CD4-positive, alpha-beta T cell treated with Interleukin-10 for 1 hour (primary cell): ENCODE data around the gene ARHGAP6.
"Not testable (repeated sequence)": the region's sequence is repeated elsewhere in the genome, so short reads cannot be mapped to it uniquely, and the experiment has no call there.

ENCODE experiments used
- DNase-seq: peaks from one replicate; pipeline ENCODE4 v3.0.0-alpha.2; 2020

ARHGAP6 gene

DNA sequence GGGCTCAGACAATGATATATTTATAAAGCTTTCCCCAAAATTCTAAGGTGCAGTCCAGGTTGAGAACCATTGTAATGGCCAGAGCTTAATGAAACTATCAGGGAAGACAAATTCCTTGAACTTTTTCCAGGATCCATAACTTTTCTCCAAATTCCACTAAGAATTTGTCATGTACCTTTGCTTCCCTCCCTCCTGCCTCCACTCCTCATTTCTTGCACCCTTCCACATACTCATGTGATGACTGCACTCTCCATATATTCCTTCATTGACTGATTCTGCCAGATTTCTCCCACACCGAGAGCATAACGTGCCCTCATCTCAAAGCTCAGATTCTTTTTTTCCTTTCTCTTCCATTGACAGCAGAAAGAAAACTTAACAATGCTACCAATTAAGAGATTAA, 393.4 kb downstream of the ARHGAP6 start:
- DNase-seq: no peak

DNA sequence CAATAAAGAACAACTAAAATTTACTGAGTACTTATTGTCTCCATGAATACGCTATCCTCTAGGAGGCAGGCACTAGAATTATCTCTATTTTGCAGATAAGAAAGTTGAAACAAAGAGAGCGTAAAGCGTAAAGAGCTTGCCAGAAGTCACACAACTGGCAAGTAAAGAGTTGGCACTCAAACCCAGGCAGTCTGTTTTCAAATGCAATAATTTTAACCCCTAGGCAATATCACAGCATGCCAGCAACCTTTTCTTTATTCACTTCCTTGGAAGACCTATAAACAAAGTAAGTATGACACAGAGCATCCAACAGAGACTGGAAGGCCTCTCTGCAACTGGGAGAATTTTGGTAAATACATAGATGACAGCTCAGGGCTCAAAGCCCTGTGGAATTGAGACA, 395.7 kb downstream of the ARHGAP6 start:
- DNase-seq: no peak

DNA sequence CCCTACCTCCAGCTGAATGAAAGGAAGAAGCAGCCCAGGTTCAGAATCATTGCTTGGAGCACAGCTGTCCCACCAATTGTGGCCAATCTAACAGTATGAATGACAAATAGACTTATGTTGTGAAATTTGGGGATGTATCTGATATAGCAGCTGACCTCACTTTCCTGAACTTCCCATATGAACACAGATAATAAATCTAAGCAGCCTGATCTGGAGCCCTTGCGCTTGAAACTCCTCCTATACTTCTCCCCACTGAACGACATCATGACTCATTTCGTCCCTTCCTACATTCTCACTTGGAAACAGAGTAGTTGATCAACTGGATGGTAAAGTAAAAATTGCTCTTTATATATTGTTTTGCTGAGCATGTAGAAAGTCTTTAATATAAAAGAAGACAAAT, 396.7 kb downstream of the ARHGAP6 start:
- DNase-seq: no peak

DNA sequence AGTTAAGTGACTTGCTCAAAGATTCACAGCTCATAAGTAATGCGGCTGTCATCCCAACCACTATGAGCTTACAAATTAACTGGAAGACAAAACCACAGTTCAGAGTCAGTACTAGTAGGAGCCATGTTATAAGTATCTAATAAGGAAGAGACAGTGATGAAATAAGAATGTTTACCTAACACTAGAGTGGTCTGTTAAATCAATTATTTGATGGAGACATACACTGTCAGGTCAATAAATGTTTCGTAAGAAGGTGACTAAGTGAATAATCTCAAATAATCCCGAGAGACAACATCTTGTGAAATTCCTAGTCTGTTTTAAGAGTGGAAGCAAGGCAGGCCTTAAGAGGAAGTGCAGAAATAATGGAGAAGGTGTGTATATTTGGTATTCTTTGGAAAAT, 398.3 kb downstream of the ARHGAP6 start:
- no peak for DNase-seq

DNA sequence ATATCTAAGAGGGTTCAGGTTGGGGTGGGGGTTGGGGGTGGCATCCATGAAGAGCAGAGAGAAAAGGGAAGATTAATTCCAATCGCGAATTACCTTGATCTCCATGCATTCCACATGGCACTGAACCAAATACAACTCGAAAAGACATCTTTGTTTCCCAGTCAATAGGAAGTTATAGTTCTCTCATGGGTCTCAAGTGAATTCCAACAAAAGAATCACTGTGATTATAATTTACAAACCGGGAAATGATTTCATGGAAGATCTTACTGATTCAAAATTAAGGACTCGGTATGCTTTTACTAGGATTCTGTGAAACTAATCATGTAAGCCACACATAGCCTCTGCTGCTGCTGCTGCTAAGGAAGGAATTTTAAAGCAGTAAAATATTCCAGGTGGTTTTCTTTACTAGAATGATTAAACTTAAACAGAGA, 399.1 kb downstream of the ARHGAP6 start:
- no peak for DNase-seq

DNA sequence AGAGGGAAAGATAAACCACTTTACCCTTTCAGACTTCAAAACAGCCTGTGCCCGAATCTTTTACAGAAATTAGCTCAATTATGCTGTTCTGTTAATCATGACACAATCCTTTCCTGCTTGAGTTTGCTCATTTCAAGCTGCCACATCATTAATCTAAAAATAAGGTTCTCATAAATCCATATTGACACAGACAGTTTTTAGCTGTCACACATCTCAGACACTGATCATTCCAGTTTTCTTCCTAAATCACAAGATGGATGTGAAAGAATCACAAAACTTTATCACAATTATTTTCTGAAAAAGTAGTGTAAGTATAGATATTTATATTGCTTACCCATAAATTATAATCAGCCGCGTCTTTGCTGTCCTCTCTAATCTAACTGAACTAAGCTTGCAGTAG, 400.4 kb downstream of the ARHGAP6 start:
- no peak for DNase-seq

DNA sequence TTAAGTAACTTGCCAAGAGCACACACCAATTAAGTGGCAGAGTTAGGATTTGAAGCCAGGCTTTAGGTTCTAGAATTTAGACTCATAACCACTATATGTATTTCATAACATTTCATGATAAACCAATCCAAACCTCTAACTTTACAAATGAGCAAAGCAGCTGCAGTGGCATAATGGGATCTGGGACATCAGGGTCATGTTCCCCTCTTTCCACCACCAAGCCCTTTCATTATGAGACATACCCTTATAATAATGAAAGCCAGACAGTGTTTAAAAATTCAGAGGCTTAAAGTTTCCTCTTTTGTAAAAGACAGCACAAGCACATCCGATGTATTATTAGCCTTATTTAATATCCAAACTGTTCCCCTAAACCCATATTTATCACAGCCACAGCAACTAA, 400.8 kb downstream of the ARHGAP6 start:
- no peak for DNase-seq

DNA sequence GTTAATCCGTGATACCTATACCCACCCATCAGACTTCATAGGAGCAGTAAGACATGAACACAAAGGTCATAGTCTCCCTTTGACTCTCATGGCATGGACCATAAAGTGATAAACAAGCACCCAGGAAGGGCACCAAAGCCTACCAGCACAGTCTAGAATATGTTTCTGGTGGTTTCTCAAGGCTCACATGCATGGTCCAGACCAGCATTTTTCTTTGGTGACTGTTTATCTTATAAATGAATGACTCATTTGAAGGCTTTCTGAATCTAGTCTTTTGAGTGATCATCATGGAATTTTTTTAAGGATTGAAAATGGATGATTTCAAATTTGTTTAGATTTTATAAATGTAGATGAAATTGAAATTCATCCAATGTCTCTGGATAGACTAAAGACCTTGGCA, 404.5 kb downstream of the ARHGAP6 start:
- no peak for DNase-seq

DNA sequence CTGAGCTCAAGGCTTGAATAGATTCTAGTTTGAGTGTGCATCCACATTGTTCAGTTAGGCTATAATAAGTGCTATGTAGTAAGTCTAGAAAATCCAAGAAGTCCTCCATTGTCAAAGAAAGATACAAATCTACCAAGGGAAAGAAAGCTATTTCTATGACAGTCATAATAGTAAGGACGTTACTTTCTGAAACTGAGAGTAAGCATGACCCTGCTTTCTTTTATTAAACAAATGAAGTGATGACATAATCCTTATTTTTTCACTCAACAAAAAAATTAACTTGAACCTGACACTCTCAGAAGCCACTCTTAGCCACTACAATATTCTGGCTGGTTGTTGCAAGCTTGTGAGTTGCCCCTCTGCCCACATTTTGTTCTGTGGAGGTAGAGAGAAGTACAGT, 406.3 kb downstream of the ARHGAP6 start:
- DNase-seq: no peak

DNA sequence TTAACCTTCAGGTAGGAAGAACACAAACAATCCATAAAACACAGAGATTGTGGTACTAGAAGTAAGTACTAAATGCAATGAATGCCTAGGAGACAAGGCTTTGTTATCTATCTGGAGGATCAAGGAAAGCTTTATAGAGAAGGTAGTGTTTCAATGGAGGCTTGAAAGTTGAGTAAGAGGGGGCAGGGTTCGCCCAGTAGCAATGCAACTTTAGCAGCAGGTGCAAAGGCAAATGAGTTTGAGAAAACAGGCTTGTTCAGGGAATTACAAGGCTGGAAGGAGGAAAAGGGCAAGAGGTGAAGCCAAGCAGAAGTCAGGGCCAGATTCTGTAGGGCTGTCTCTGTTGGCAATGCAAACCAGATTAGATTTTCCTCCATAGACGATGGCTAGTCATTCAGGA, 408.0 kb downstream of the ARHGAP6 start:
- no peak for DNase-seq

DNA sequence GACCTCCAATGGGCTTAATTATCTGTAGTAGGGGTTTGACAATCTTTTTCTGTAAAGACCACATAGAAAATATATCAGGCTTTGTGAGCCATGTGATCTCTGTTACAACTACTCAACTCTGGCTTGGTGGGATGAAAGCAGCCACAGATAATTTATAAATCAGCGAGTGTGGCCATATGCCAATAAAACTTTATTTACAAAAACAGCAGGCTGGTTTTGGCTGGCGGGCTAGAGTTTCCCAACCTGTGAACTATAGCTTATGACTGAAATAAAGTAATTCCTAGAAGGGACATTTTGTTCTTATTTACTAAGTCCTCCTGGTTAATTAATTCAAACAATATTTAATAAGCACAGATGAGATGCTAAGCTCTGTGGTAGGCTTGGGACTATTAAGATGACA, 408.4 kb downstream of the ARHGAP6 start:
- DNase-seq: no peak

DNA sequence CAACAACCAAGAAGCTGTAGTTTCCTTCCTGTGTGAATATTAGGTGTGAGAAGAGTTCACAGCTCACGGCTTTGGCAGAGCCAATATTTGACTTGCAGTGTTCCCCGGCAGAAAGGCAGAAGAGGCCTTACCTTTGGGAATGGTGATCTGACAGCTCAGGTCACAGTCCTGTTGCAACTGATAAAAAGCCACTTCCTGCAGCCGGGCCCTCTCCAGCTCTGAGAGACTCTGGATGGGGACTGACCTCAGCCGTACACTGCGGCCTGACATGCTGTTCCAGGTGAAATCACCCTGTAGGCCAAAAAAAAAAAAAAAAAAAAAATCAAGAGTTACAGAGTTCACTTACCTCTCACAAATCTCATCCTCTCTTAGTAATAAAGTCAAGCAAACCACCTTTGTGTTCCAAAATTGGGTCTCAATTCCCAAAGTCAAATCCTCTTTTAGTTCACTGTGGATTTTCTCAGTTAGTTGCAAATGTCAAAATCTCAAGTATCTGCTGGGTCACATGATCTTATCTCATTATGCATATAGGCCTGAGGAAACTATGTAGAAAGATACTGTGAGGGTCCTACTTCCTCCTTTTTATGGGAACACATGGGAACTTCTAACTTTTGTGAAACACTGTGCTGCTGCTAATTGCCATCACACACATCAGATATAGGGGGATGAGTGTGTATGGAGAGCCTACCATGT, 411.2 kb downstream of the ARHGAP6 start:
- DNase-seq: no peak

DNA sequence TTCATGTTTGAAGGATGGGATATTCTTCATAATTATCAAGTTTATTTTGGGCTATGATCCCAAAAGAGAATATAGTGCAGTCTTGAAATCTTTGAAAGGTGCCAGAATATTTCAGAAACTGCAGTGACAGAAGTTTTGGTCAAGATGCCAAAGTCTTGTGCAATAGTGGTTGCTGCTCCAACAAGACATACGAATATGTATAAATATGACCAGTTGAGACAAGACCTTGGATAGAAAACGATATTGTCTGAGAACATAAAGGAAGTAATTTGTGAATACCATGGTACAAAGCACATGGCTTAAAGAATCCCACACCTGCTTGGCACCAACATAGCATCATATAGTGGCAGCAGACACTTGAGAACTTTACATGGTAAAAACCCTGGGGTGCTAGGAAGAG, 421.1 kb downstream of the ARHGAP6 start:
- no peak for DNase-seq

DNA sequence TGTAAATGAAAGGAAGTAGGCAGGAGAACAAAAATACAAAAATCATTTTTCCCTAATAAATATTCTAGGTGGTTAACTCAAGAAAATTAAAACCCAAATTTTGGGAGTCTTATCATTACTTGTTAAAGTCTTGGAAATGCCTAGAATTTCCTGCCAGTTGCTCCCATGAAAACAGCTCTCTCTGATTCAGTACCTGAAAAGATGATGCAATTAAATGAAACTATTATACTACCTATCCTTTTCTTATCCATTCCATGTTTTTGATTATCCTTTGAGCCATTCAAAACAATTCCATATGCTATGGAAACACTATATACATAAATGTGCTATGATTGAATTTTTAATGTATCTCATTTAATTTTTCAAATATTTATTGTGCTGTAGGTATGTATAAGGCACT, 423.0 kb downstream of the ARHGAP6 start:
- no peak for DNase-seq

DNA sequence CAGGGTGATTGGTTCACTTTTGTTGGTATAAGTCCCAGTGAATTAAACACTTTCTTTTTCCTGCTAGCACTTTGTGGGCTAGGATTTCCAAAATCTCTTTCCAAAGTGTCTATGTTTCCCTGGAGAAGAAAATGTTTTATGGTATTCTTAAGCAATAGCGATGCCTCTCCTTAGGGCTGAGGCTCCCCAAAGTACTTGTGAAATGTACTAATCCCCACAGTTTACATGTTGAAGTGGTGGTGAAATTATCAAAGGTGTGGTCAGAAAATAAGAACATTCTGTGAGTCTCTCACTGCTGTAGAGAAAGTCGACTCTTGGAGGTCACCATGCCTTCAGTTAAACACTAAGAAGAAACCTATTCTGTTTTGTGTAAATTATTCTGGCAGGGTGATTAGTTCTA, 424.0 kb downstream of the ARHGAP6 start:
- DNase-seq: no peak

DNA sequence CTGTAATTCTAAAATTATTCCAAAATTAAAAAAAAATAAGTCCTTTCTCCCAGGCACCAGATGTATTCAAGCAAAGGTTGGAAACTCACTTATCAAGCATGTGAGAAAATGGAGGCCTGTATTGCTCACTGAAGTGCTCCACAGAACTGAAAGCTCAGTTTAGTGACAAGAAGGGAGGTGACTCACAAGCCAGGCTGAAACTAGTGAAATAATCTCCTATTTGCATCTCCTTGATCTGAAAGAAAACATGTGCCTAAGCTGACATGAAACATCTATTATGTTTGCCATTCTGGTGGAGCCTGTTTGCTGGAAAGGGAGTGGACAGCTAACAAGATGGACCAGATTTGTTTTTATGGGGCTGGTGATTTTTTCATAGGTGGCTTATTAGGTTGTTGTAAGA, 426.5 kb downstream of the ARHGAP6 start:
- no peak for DNase-seq

DNA sequence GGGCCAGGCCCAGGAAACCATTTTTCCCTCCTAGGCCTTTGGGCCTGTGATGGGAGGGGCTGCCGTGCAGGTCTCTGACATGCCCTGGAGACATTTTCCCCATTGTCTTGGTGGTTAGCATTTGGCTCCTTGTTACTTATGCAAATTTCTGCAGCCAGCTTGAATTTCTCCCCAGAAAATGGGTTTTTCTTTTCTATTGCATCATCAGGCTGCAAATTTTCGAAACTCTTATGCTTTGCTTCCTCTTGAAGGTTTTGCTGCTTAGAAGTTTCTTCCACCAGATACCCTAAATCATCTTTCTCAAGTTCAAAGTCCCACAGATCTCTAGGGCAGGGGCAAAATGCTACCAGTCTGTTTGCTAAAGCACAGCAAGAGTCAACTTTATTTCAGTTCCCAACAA, 430.3 kb downstream of the ARHGAP6 start:
- DNase-seq: not testable (repeated sequence)

DNA sequence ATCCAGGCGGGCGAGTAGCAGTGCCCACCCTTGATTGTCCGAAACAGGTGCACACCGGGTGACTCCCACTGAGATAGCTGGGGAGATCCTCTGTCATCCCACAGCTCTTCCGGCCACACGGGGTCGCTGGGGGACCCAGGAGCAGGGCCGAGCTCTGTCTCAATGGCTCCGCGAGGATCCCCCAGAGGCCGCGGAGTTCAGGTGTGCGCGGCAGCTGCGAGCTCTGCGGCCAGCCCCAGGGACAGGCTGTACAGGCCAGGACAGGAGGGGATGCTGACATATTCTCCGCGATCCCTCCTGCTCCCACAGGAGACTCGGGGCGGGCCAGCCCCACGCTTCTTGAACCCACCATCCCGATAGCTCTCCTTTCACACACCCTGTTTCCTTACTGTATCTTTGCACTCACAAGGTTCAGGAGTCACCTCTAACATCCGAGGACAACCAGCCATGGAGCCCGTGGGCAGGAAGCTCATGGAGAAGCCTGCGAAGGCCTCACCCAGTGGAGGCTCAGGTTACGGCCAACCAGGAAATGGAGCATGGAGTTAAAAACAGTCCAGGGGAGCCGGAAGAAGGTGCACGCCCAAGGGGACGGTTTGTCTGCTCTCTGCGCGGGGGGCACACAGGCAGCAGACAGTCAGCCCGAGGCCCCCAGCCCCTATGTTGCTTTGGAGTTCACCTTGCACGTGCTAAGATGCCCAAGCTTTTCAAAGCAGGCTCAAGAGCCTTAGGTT, 450.4 kb downstream of the ARHGAP6 start:
- DNase-seq: no peak

DNA sequence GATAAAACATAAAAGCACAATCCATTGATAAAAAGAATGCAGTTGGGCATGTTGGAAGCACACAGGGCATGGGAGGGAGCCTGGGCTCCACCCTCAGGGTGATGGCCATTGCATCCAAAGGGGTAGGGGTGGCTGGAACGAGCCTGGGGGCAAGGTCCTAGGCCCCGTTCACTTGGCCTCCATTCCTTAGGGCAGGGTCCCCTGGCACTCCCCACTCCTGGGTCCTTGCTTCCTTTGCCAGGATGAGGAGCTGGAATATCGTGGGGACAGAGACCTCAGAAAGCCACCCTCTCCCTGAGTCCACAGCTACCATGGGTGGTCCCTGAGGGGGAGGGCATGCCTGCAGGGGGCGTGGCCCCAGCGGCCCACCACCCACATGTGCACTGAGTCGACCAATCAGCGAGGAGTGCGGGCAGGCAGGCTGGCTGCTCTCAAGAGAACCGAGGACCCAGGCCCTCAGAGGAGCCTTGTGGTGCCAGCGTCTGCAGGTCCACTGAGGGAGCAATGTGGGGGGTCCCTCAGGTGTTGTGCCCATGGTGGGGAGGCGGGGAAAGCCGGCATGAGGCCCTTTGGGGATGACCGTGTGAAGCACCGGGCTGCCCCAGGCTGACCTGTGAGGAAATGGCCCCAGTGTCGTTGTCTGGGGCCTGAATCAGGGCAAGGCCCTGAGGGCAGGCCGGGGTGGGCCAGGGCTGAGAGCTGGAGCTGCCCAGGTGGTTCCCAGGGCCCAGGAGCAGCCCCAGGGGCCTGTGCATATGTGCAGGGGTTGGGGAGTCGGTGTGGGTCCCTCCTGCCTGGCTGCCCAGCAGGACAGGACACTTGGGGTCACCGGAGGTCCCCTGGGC, 451.2 kb downstream of the ARHGAP6 start:
- no peak for DNase-seq

DNA sequence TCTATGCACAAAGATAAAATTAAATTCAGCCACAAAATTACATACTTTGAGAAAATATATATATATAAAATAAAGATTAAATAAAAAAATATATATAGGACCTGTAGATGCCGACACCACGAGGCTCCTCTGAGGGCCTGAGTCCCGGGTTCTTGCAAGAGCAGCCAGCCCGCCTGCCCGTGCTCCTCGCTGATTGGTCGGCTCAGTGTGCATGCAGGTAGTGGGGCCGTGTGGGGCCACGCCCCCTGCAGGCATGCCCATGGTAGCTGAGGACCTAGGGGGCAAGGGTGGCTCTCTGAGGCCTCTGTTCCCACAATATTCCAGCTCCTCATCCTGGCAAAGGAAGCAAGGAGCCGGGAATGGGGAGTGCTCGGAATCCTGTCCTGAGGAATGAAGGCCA, 453.0 kb downstream of the ARHGAP6 start:
- DNase-seq: no peak

DNA sequence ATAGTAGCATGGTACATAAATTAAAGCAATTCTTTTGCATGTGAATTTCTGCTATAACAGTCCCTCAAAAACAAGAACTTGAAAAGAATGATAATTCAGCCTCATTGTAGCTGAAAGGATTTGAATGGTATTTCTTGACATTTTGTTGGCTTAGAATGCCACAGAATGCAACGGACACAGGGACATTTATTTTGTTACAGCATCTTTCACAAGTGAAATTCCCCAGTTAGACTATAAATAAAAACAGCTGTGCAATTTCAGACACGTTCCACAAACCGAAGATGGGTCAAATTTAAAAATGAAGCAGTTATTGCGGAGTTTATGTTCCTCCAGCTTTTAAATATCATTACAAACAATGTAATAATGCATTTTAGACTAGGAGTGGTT, 455.3 kb downstream of the ARHGAP6 start:
- DNase-seq: no peak

DNA sequence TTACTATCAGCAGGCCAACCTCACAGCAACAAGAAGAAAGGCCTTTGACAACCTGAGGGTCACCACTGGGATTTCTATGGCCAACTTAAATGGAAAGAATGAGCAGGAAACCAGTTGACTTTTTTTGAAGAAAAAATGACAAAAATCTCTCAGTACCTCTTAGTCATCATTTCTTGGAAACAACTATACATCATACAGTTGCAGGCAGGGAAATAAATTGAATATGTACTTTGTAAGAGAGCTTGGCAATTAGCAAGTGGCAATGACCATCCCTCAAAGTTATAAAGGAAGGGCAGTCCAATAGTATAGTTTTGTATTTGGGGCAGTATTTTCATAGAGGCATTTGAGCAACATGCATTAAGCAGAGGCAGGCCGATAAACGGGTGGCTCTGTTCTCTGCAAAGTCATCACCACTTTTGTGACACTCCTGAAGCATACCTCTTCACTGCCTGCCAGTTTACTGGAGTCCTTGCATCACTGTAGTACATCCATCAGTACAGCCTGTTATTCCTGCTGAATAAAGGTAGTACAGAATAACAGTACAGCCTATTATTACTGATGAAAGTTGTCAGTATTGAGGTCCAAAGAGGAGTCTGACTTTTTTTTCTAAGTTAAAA, 455.8 kb downstream of the ARHGAP6 start:
- DNase-seq: no peak

DNA sequence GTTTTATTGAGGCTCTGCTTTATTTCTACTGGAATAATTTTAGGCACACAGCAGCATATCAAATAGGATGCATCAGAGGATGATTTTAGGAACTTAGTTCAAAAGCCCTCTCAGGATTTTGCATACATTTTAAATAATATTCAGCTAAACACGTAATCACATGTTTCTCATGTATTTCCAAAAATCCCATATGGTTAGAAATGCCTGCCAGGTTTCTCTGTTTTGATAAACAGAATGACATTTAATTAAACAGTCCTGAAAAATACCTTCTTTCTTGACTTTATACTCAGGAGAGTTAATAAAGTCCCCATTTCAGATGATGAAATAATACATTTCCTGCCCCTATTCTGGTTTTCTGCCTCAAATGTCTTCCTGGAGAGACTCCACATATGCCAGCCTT, 459.0 kb downstream of the ARHGAP6 start:
- no peak for DNase-seq

DNA sequence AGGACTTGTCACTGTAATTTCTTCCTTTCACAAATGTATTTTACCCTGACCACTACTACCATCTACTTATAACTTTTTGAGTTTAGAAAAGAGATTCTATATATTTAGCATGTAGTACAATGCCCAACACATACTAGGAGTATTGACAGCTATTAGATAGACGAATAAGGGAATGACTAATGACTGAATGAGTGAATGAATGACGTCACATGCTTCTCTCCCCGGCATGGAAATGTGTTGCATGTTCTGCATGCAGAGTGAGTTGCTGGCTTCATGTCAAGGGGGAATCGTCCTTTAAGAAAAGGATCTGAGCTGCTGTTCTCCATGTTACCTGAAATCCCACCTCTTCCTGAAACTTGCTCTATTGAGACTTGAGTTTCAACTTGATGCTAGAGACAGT, 459.9 kb downstream of the ARHGAP6 start:
- no peak for DNase-seq
